NCI-H187 treated with DMSO at 0.1 percent for 48 hours (cell line): ENCODE measurements around the gene ANKZF1.

ENCODE experiments used
- DNase-seq: peaks from one replicate; lab custom pipeline; 2025; lab: John Stamatoyannopoulos, UW

The ANKZF1 gene

GRCh38 chr2:219207884-219208740, 21.5 kb upstream of the ANKZF1 start:
- no peak for DNase-seq

GRCh38 chr2:219209236-219210195, 20.1 kb upstream of the ANKZF1 start:
- DNase-seq = no peak

- no peak for DNase-seq
These were observed 19.3 kb upstream of the ANKZF1 start for GRCh38 chr2:219210196-219210885.

- DNase-seq = no peak
These were observed 18.7 kb upstream of the ANKZF1 start for GRCh38 chr2:219210886-219211362.

GRCh38 chr2:219213026-219213415, 16.6 kb upstream of the ANKZF1 start:
- no peak for DNase-seq

- no peak for DNase-seq
These were observed 16.0 kb upstream of the ANKZF1 start for GRCh38 chr2:219213486-219214071.

GRCh38 chr2:219214141-219214540, 15.5 kb upstream of the ANKZF1 start:
- DNase-seq = no peak

GRCh38 chr2:219214786-219215185, 14.8 kb upstream of the ANKZF1 start:
- DNase-seq = no peak

- no peak for DNase-seq
These were observed 13.6 kb upstream of the ANKZF1 start for GRCh38 chr2:219215871-219216534.

GRCh38 chr2:219216535-219216915, 13.1 kb upstream of the ANKZF1 start:
- DNase-seq = no peak

GRCh38 chr2:219218217-219218731, 11.3 kb upstream of the ANKZF1 start:
- no peak for DNase-seq

GRCh38 chr2:219218732-219219701, 10.6 kb upstream of the ANKZF1 start, which contains the start of gene ABCB6:
Gene ABCB6, minus strand, starts transcription at chr2:219218958. Its CDS starts 285 bp downstream, at chr2:219218673.
- peak; percentile 12 for DNase-seq

GRCh38 chr2:219219784-219220532, 9.6 kb upstream of the ANKZF1 start:
- no peak for DNase-seq

GRCh38 chr2:219220652-219221402, 8.8 kb upstream of the ANKZF1 start:
- no peak for DNase-seq

- no peak for DNase-seq
These were observed 7.6 kb upstream of the ANKZF1 start for GRCh38 chr2:219221957-219222518.

GRCh38 chr2:219223831-219224610, 5.6 kb upstream of the ANKZF1 start:
- DNase-seq = no peak

- no peak for DNase-seq
These were observed 4.3 kb upstream of the ANKZF1 start for GRCh38 chr2:219225350-219225749.
